ENCODE data around the gene SCNN1G.

- TF ChIP-seq, protein P1, sequence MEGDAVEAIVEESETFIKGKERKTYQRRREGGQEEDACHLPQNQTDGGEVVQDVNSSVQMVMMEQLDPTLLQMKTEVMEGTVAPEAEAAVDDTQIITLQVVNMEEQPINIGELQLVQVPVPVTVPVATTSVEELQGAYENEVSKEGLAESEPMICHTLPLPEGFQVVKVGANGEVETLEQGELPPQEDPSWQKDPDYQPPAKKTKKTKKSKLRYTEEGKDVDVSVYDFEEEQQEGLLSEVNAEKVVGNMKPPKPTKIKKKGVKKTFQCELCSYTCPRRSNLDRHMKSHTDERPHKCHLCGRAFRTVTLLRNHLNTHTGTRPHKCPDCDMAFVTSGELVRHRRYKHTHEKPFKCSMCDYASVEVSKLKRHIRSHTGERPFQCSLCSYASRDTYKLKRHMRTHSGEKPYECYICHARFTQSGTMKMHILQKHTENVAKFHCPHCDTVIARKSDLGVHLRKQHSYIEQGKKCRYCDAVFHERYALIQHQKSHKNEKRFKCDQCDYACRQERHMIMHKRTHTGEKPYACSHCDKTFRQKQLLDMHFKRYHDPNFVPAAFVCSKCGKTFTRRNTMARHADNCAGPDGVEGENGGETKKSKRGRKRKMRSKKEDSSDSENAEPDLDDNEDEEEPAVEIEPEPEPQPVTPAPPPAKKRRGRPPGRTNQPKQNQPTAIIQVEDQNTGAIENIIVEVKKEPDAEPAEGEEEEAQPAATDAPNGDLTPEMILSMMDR (IDR thresholded peaks at IDR 0.05; ENCODE audit: low read depth, low read length, missing input control) = no peak
- TF ChIP-seq, protein P2, sequence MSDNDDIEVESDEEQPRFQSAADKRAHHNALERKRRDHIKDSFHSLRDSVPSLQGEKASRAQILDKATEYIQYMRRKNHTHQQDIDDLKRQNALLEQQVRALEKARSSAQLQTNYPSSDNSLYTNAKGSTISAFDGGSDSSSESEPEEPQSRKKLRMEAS (IDR thresholded peaks at IDR 0.05) = no peak
- TF ChIP-seq FOXA2 (IDR thresholded peaks at IDR 0.05) (no peak), GABPA (IDR thresholded peaks at IDR 0.05 in 1 of 2, conservative IDR thresholded peaks at IDR 0.05 in 1 of 2) (no peak), SP1 (IDR thresholded peaks at IDR 0.05) (no peak), ZBTB33 (IDR thresholded peaks at IDR 0.05) (no peak), REST (IDR thresholded peaks at IDR 0.05) (no peak), RAD21 (IDR thresholded peaks at IDR 0.05) (no peak), YY1 (IDR thresholded peaks at IDR 0.05) (no peak), HNF4G (IDR thresholded peaks at IDR 0.05) (no peak)
Observed at GRCh38 chr16:23255000-23255399, 72.5 kb downstream of the SCNN1G start.
